ENCODE results near the gene DUSP15. TPM values are rescaled to one million over a fixed set of nuclear protein-coding genes. Genes with fewer than 3 reads are reported as not detected.

DUSP15 gene
- total RNA-seq, 1 experiment from 2014 or later, result not detected

GRCh38 chr20:31827059-31827458, 43.3 kb downstream of the DUSP15 start:
- Histone ChIP-seq H2AFZ (ENCODE audit: low read length) (no peak overlapping the region), H3K27me3 (ENCODE audit: low read length) (no peaks in the 10 kb centered on the region), H3K27ac (ENCODE audit: low read length) (no peak overlapping the region), H3K9me3 (ENCODE audit: low read length) (no peaks in the 10 kb centered on the region), H3K4me1 (ENCODE audit: insufficient read depth, low read length) (no peaks in the 10 kb centered on the region), H4K20me1 (ENCODE audit: low read length) (no peaks in the 10 kb centered on the region), H3K9ac (ENCODE audit: low read length) (no peak overlapping the region), H3K4me3 (ENCODE audit: low read length) (no peak overlapping the region), H3K79me2 (ENCODE audit: low read length) (no peaks in the 10 kb centered on the region), H3K36me3 (ENCODE audit: low read depth, low read length) (no peaks in the 10 kb centered on the region), H3F3A (ENCODE audit: low read length, unreplicated experiment) (no peaks in the 10 kb centered on the region), H3K9me2 (replicated peaks; ENCODE audit: low read length) (no peaks in the 10 kb centered on the region), H3K4me2 (ENCODE audit: low read length) (no peak overlapping the region)
- no TSS peak for BruUV-seq (replicated peaks)
- CTCF ChIA-PET, result no interaction called here
- DNase-seq (no peak), ATAC-seq (no peak)
- intact Hi-C loops (cut with micrococcal nuclease), result no loop called here
- POLR2A ChIA-PET (ENCODE audit: unreplicated experiment), result no interaction called here
- TF ChIP-seq CTCF (conservative IDR thresholded peaks at IDR 0.05; ENCODE audit: low read depth, low read length) (no peak), EZH2phosphoT487 (IDR thresholded peaks at IDR 0.05; ENCODE audit: borderline replicate concordance, low read length) (no peak), EZH2 (IDR thresholded peaks at IDR 0.05; ENCODE audit: low read length, unreplicated experiment) (no peak)

GRCh38 chr20:31826074-31826473, 44.3 kb downstream of the DUSP15 start:
- H3K9me3 ChIP-seq (ENCODE audit: low read length), result no peaks in the 10 kb centered on the region
- intact Hi-C loops (cut with micrococcal nuclease), result no loop called here
- ChIA-PET POLR2A (ENCODE audit: unreplicated experiment) (no interaction called here), CTCF (no interaction called here)
- H3K4me2 ChIP-seq (ENCODE audit: low read length), result no peak overlapping the region
- H3K4me1 ChIP-seq (ENCODE audit: insufficient read depth, low read length), result no peaks in the 10 kb centered on the region
- no peak overlapping the region for H2AFZ ChIP-seq (ENCODE audit: low read length)
- DNase-seq (no peak), ATAC-seq (no peak)
- no peaks in the 10 kb centered on the region for H3K9me2 ChIP-seq (replicated peaks; ENCODE audit: low read length)
- no peak overlapping the region for H3K27ac ChIP-seq (ENCODE audit: low read length)
- TF ChIP-seq CTCF (conservative IDR thresholded peaks at IDR 0.05; ENCODE audit: low read depth, low read length) (no peak), EZH2phosphoT487 (IDR thresholded peaks at IDR 0.05; ENCODE audit: borderline replicate concordance, low read length) (no peak), EZH2 (IDR thresholded peaks at IDR 0.05; ENCODE audit: low read length, unreplicated experiment) (no peak)
- H4K20me1 ChIP-seq (ENCODE audit: low read length), result no peaks in the 10 kb centered on the region
- H3K4me3 ChIP-seq (ENCODE audit: low read length), result no peak overlapping the region
- no peaks in the 10 kb centered on the region for H3K27me3 ChIP-seq (ENCODE audit: low read length)
- no peaks in the 10 kb centered on the region for H3K79me2 ChIP-seq (ENCODE audit: low read length)
- H3F3A ChIP-seq (ENCODE audit: low read length, unreplicated experiment), result no peaks in the 10 kb centered on the region
- no TSS peak for BruUV-seq (replicated peaks)
- no peak overlapping the region for H3K9ac ChIP-seq (ENCODE audit: low read length)
- H3K36me3 ChIP-seq (ENCODE audit: low read depth, low read length), result no peaks in the 10 kb centered on the region

GRCh38 chr20:31824554-31825313, 45.6 kb downstream of the DUSP15 start:
- H2AFZ ChIP-seq (ENCODE audit: low read length), result no peak overlapping the region
- H3K4me3 ChIP-seq (ENCODE audit: low read length), result no peak overlapping the region
- no peak overlapping the region for H3K9ac ChIP-seq (ENCODE audit: low read length)
- DNase-seq, result no peak
- H3K9me2 ChIP-seq (replicated peaks; ENCODE audit: low read length), result no peaks in the 10 kb centered on the region
- intact Hi-C loops (cut with micrococcal nuclease), result no loop called here
- no peak overlapping the region for H3K27ac ChIP-seq (ENCODE audit: low read length)
- no peak for ATAC-seq
- H4K20me1 ChIP-seq (ENCODE audit: low read length), result no peaks in the 10 kb centered on the region
- no peaks in the 10 kb centered on the region for H3K79me2 ChIP-seq (ENCODE audit: low read length)
- no peaks in the 10 kb centered on the region for H3K4me1 ChIP-seq (ENCODE audit: insufficient read depth, low read length)
- no peaks in the 10 kb centered on the region for H3K27me3 ChIP-seq (ENCODE audit: low read length)
- no peak overlapping the region for H3K4me2 ChIP-seq (ENCODE audit: low read length)
- no peaks in the 10 kb centered on the region for H3K36me3 ChIP-seq (ENCODE audit: low read depth, low read length)
- no peaks in the 10 kb centered on the region for H3K9me3 ChIP-seq (ENCODE audit: low read length)
- TF ChIP-seq CTCF (conservative IDR thresholded peaks at IDR 0.05; ENCODE audit: low read depth, low read length), result no peak
- no peak for TF ChIP-seq EZH2phosphoT487 (IDR thresholded peaks at IDR 0.05; ENCODE audit: borderline replicate concordance, low read length)
- no peak for TF ChIP-seq EZH2 (IDR thresholded peaks at IDR 0.05; ENCODE audit: low read length, unreplicated experiment)
- CTCF ChIA-PET, result no interaction called here
- no TSS peak for BruUV-seq (replicated peaks)
- POLR2A ChIA-PET (ENCODE audit: unreplicated experiment), result no interaction called here
- H3F3A ChIP-seq (ENCODE audit: low read length, unreplicated experiment), result no peaks in the 10 kb centered on the region
